Testis (tissue), 3 donors: ENCODE data around the gene GDF11. TPM values are rescaled to one million over a fixed set of nuclear protein-coding genes. Genes with fewer than 3 reads are reported as not detected.

ENCODE experiments used
- DNase-seq: peaks from one replicate; pipeline ENCODE4 v3.0.0-alpha.2; 2019
- H3K27ac ChIP-seq, 2 donors: fragments of 200-600 bp; sonication (generic); one replicate each; pipeline ENCODE4 v1.5.1; 2019
- H3K27me3 ChIP-seq: fragments of 200-600 bp; sonication (generic); one replicate; pipeline ENCODE4 v1.5.1; 2019
- H3K36me3 ChIP-seq: fragments of 200-600 bp; sonication (generic); one replicate; pipeline ENCODE4 v1.5.1; 2017; ENCODE audit warnings: low read depth; ENCODE audit errors: missing control alignments
- H3K4me1 ChIP-seq: fragments of 200-600 bp; sonication (generic); one replicate; pipeline ENCODE4 v1.5.1; 2019
- H3K4me3 ChIP-seq, 2 donors: fragments of 200-600 bp; sonication (generic); one replicate each; pipeline ENCODE4 v1.5.1; 2017 to 2019
- H3K9me3 ChIP-seq: fragments of 200-600 bp; sonication (generic); one replicate; pipeline ENCODE4 v1.5.1; 2017
- CTCF ChIP-seq, 3 experiments: fragments of 450-650 bp in 2 of 3; fragments of 200-600 bp in 1 of 3; sonication (generic) in 1 of 3; IDR thresholded peaks; one replicate each; pipeline ENCODE4 v1.5.1; 2016 to 2019; ENCODE audit warnings: antibody characterized with exemption in 3 of 3, mild to moderate bottlenecking in 2 of 3, moderate library complexity in 1 of 3
- POLR2A ChIP-seq: fragments of 450-650 bp; IDR thresholded peaks from one replicate; pipeline ENCODE4 v1.6.1; 2017; ENCODE audit warnings: antibody characterized with exemption, mild to moderate bottlenecking, moderate library complexity
- WGBS, 2 donors: methylation state at CpG; one replicate each; pipeline ENCODE4 v1.1.5; 2018; 5-methylcytosine and 5-hydroxymethylcytosine counted together
- intact Hi-C: fragments of 100-400 bp; cut with DNase I; formaldehyde crosslinking; loops from one replicate; pipeline ENCODE4 v1.15.1; 2023; ENCODE audit warnings: low total_unique reads
- polyA plus RNA-seq: library from polyadenylated mRNA; stranded (reverse); fragments of 350-450 nt; fragmentation: Illumina TruSeq; extraction: RNeasy Lipid Tissue Mini Kit (QIAGEN cat#74804); gene quantifications from one replicate; pipeline ENCODE4 v1.2.3, GENCODE V29; 2014; ENCODE audit warnings: low read depth, low replicate concordance; ENCODE audit not compliant: insufficient read depth
- total RNA-seq, 2 donors: library from RNA; depleted of rRNA; stranded (reverse); fragments of >200 nt; gene quantifications; one replicate each; pipeline ENCODE4 v1.2.3, GENCODE V29; 2016

Gene GDF11
- total and polyA plus RNA-seq, 3 donors from 2014 or later = 3.0 to 3.3 (median 3.1) TPM

GRCh38 chr12:55718015-55718414 is 24.9 kb upstream of the GDF11 start:
- intact Hi-C loops = no loop called here

GRCh38 chr12:55718624-55719275 is 24.2 kb upstream of the GDF11 start:
- 52 to 59% methylated on average over 4 of the region's 4 CpGs for WGBS, 2 donors
- no peak for DNase-seq
- Histone ChIP-seq H3K4me1 (peaks cover 58% of the 10 kb centered on the region), H3K27me3 (no peaks in the 10 kb centered on the region), H3K36me3 (no peaks in the 10 kb centered on the region), H3K9me3 (no peaks in the 10 kb centered on the region), H3K4me3 (no peak overlapping the region), H3K27ac (peak overlapping the region; percentile 12 to 68)
- intact Hi-C loops = no loop called here
- TF ChIP-seq POLR2A (no peak), CTCF (IDR thresholded peaks at IDR 0.05) (no peak)

More at GRCh38 chr12:55718015-55718414, 24.9 kb upstream of the GDF11 start:
- no peak overlapping the region for H3K4me3 ChIP-seq
- H3K9me3 ChIP-seq = no peaks in the 10 kb centered on the region
- H3K4me1 ChIP-seq = peaks cover 57% of the 10 kb centered on the region
- WGBS, 2 donors = 22 to 27% methylated on average over 4 of the region's 4 CpGs
- no peaks in the 10 kb centered on the region for H3K27me3 ChIP-seq
- peak overlapping the region in 1 of 2 donors; percentile 68 for H3K27ac ChIP-seq
- no peaks in the 10 kb centered on the region for H3K36me3 ChIP-seq
- DNase-seq = peak; percentile 69
- TF ChIP-seq CTCF (IDR thresholded peaks at IDR 0.05) (no peak), POLR2A (no peak)

- Histone ChIP-seq H3K4me3 (no peak overlapping the region), H3K27me3 (no peaks in the 10 kb centered on the region), H3K36me3 (no peaks in the 10 kb centered on the region), H3K9me3 (no peaks in the 10 kb centered on the region), H3K27ac (peak overlapping the region; percentile 12 to 22), H3K4me1 (peaks cover 64% of the 10 kb centered on the region)
- 74 to 80% methylated on average over 7 of the region's 7 CpGs for WGBS, 2 donors
- intact Hi-C loops = no loop called here
- no peak for DNase-seq
- TF ChIP-seq POLR2A = no peak
- no peak for TF ChIP-seq CTCF (IDR thresholded peaks at IDR 0.05)
Measured at GRCh38 chr12:55719371-55719770, 23.6 kb upstream of the GDF11 start.

GRCh38 chr12:55720071-55720564 is 22.8 kb upstream of the GDF11 start, which contains the start of gene RDH5:
Gene RDH5 (plus strand): TSS chr12:55720393. CDS start chr12:55721185, 792 bp downstream.
- 35 to 41% methylated on average over 4 to 6 of the region's 6 CpGs for WGBS, 2 donors

More at GRCh38 chr12:55720071-55720564, 22.8 kb upstream of the GDF11 start, which contains the start of gene RDH5:
- H3K27ac ChIP-seq = peak within 1 kb of the TSS; percentile 12 to 22
- intact Hi-C loops = no loop called here
- no peaks in the 10 kb centered on the region for H3K9me3 ChIP-seq
- TF ChIP-seq CTCF (IDR thresholded peaks at IDR 0.05) (no peak), POLR2A (no peak)
- no peaks in the 10 kb centered on the region for H3K27me3 ChIP-seq
- no peak within 1 kb of the TSS for H3K4me3 ChIP-seq
- peak; percentile 68 for DNase-seq
- peaks cover 62% of the 10 kb centered on the region for H3K4me1 ChIP-seq
- no peaks in the 10 kb centered on the region for H3K36me3 ChIP-seq
